GM13977 (cell line): ENCODE results near the gene CHPT1.

Experiments used
- DNase-seq: peaks from one replicate; pipeline ENCODE4 v3.0.0; 2012; ENCODE audit warnings: low spot score
- in situ Hi-C: fragments of 300-500 bp; cut with MboI; formaldehyde crosslinking; loops from one replicate; pipeline ENCODE4 v1.12.0; 2022; ENCODE audit warnings: low sequenced_read_pairs, low pct_unique_long_range_greater_than_20kb, mixed read lengths, inconsistent platforms; ENCODE audit not compliant: unreplicated experiment
- TF ChIP-seq, protein P1 (sequence below): IDR thresholded peaks from 2 replicates; pipeline ENCODE4 v1.5.1; 2012; ENCODE audit warnings: mild to moderate bottlenecking, control low read depth; ENCODE audit not compliant: insufficient read depth; ENCODE audit errors: extremely low read depth, missing control alignments

Gene CHPT1

DNA sequence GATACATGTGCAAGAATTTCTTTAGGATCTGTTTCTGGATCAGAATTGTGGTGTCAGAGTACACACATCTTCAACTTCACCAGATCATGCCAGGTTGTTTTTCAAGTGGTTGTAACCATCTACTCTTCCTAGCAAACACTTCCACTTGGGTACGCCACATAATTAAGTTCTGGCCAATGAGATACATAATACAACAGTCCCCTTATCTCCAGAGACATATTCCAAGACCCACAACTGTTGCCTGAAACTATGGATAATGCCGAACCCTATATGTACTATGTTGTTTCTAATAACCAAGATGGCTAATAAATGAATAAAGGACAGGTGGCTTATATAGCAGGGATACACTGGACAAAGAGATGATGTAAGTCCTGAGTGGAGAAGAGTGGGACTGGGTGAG is 2.5 kb upstream of the CHPT1 start:
- TF ChIP-seq, protein P1, sequence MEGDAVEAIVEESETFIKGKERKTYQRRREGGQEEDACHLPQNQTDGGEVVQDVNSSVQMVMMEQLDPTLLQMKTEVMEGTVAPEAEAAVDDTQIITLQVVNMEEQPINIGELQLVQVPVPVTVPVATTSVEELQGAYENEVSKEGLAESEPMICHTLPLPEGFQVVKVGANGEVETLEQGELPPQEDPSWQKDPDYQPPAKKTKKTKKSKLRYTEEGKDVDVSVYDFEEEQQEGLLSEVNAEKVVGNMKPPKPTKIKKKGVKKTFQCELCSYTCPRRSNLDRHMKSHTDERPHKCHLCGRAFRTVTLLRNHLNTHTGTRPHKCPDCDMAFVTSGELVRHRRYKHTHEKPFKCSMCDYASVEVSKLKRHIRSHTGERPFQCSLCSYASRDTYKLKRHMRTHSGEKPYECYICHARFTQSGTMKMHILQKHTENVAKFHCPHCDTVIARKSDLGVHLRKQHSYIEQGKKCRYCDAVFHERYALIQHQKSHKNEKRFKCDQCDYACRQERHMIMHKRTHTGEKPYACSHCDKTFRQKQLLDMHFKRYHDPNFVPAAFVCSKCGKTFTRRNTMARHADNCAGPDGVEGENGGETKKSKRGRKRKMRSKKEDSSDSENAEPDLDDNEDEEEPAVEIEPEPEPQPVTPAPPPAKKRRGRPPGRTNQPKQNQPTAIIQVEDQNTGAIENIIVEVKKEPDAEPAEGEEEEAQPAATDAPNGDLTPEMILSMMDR: no peak
- in situ Hi-C loops: no loop called here
- DNase-seq: no peak

DNA sequence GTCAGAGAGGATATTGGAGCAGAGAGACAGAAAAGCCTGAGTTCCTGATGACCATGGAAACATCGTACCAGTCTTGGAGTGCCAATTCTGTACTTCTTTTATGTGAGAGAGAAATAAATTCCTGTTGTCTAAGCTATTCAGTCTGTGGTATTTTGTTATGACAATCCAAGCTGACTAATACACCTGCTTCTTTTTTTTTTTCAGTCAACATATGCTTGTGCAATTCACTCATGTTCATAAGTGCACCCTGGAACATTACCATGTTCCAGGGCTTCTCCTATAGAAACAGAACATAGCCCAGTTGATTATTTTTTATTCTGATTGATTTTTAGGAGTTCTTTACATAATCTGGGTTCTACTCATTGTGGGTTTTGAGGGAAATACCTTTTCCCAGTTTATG is 1.7 kb upstream of the CHPT1 start:
- no peak for DNase-seq
- in situ Hi-C loops: no loop called here

DNA sequence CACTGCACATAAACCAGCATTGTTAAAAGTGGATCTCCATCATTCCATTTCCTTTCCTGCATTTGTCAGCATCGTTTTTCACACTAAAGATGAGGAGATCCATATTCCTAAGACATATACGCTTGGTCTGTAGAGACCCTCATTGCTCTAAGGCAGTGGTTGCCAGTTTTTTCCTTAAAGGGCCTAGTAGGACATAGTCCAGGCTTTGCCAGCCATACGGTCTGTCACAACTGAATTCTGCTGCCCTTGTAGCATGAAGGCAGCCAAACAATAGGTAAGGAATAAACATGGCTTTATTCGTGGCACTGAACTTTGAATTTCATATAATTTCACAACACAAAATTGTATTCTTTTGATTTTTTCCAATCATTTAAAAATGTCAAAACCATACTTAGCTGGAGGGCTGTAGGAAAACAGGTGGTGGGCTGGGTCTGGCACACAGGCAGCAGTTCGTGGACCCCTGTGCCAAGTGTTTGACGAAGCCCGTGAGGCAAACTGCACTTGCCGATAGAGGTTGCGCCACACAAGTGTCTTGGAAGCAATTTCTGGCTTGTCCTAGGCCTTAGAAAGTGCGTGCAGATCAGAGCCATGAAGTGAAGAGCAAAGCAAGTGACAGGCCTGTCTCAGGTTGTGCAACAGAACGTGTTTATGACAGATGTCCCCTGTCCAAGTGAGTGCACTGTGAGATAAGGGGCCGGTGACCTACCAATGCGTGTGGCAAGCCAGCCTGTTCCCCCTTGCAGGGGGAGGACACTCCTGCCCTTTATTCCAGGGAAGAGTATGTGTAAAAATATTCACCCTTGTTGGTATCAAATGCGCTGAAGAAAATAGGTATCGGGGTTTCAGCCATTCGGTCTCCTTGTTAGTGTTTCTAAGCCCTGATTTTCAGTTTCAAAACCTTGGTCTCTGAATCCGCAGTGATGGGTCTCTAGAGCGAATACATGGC is 916 bp upstream of the CHPT1 start:
- in situ Hi-C loops: no loop called here
- TF ChIP-seq, protein P1: no peak
- DNase-seq: peak; percentile 57

More for the DNA sequence above, 1.7 kb upstream of the CHPT1 start:
- TF ChIP-seq, protein P1: no peak

DNA sequence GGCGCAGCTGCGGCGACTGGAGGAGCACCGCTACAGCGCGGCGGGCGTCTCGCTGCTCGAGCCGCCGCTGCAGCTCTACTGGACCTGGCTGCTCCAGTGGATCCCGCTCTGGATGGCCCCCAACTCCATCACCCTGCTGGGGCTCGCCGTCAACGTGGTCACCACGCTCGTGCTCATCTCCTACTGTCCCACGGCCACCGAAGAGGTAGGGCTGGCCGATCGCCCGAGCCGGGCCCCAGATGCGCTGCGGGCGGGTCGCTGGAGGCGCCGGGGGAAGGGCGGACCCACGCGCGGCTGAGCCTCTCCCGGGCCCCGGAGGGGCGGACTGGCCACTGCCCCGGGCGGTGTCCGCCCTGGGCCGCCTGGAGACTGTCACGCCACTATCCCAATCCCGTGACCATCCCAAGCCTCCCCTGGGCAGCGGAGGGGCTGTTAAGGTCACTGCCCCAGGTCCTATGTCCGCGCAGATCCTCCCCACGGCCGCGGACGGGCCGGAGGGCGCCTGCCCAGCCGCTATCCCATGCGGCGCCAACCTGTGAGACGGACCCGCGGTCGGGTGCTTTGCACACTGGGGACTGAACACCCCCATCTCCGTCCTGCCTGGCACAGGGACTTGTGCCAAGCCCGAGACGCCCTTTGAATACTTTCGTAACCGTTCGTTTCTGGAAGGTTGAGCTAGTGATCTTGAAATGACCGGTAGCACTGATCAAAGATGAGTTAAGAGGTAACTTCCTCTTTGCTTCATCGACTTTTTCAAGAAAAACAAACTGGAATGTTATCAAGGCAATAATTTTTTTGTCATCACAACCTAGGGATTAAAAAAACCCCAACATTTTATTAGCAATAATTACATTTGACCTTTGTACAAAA is 725 bp downstream of the CHPT1 start:
- in situ Hi-C loops: no loop called here
- DNase-seq: peak; percentile 44
- TF ChIP-seq, protein P1: no peak

DNA sequence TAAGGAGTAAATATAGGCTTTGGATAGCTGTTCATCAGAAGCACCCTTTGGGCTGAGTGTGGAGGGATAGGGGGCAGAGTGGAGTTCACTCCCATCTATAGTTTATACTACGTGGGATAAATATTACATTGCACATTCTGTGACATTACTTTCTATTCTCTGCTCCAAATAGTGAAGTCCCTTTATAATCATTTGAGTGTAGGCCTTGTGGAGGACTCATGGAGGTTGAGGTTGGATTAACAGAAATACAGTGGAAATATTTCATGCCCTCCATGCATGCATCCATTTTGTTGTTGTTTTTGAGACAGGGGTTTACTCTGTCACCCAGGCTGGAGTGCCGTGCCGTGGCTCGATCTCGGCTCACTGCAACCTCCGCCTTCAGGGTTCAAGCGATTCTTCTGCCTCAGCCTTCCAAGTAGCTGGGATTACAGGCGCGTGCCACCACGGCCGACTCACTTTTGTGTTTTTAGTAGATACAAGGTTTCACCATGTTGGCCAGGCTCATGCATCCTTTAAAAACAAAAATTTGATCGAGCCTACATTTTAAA is 1.4 kb downstream of the CHPT1 start:
- DNase-seq: peak; percentile 28
- in situ Hi-C loops: no loop called here

DNA sequence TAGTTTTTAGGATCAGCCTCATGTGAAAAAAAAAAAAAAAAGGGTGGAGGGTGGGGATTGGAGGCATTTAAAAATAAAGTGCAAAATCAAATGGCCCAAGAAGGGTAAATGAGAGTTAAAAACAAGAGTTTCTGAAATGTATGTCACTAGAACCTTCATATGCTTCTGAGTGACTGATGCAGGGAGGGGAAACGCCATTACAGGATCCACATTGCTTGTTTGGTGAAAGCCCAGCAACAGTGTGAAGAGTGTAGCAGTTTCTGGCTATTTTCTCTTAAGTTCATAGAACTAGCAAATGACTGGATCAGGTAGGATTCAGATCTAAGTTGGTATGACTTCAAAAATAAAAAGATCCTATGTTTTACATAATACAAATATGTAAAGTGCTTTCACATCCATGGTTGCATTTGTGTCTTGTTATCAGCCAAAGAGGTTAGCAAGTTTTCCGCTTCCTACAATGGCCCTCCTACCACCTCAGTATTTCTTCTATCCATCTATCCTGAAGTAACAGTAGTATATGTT is 2.9 kb downstream of the CHPT1 start:
- in situ Hi-C loops: no loop called here
- TF ChIP-seq, protein P1: no peak
- no peak for DNase-seq

More for the DNA sequence above, 1.4 kb downstream of the CHPT1 start:
- TF ChIP-seq, protein P1: peak; percentile 34
